HepG2 (cell line): Measurements from ENCODE around the gene ZNF341. TPM values are rescaled to one million over a fixed set of nuclear protein-coding genes. Genes with fewer than 3 reads are reported as not detected.

ENCODE experiments used
- ATAC-seq: fragments of 200-7000 bp; cut with Tn5 transposase; 3 replicates; pipeline ENCODE4 v1.9.1; 2020; ENCODE audit warnings: mild to moderate bottlenecking, moderate library complexity
- BruUV-seq: library from RNA; stranded (reverse); fragments of 400-500 nt; replicated peaks from 2 replicates; lab custom pipeline; 2021; lab: Mats Ljungman, UMichigan
- CTCF ChIA-PET: fragments of 300-600 bp; formaldehyde crosslinking; extraction: SDS; loops from one replicate; lab custom pipeline; 2021; ENCODE audit warnings: low total read pairs, inconsistent platforms, low intra/inter-chr PET ratio; lab: Yijun Ruan, JAX
- POLR2A ChIA-PET: fragments of 350-600 bp; sonication (Branson Sonifier 250); formaldehyde crosslinking; loops from one replicate; lab custom pipeline; 2020; ENCODE audit warnings: antibody characterized with exemption, inconsistent platforms; lab: Yijun Ruan, JAX
- DNase-seq: peaks from one replicate; pipeline ENCODE4 v3.0.0-alpha.2; 2015; ENCODE audit warnings: low spot score
- FAIRE-seq: peaks from 3 replicates; lab custom pipeline; 2011; peaks lifted over from hg19 to GRCh38; lab: Jason Lieb, UNC
- H2AFZ ChIP-seq: one replicate; pipeline ENCODE4 v1.6.1; 2011; ENCODE audit warnings: low read length, inconsistent platforms
- H3K27ac ChIP-seq: fragments of 300-600 bp; 3 replicates; pipeline ENCODE4 v1.8.0; 2011; ENCODE audit warnings: mixed run types, mild to moderate bottlenecking, mixed read lengths, low read length, inconsistent platforms; ENCODE audit not compliant: insufficient read depth; ENCODE audit errors: extremely low read length
- H3K27me3 ChIP-seq, 2 experiments: fragments of 200-600 bp in 1 of 2; 2 replicates in 1 of 2; 3 replicates in 1 of 2; pipeline versions ENCODE4 v1.6.0 to v1.8.0; 2011; ENCODE audit warnings: low read length in 2 of 2, mild to moderate bottlenecking in 2 of 2, moderate library complexity in 2 of 2, inconsistent platforms in 1 of 2; ENCODE audit not compliant: insufficient read depth in 2 of 2, control insufficient read depth in 1 of 2
- H3K36me3 ChIP-seq, 2 experiments: fragments of 200-600 bp in 1 of 2; replicated peaks in 1 of 2; 2 replicates in 1 of 2; 3 replicates in 1 of 2; pipeline versions ENCODE4 v1.5.1 to v1.8.0; 2011; ENCODE audit warnings: low read length in 2 of 2, inconsistent platforms in 1 of 2; ENCODE audit not compliant: insufficient read depth in 2 of 2, control insufficient read depth in 1 of 2
- H3K4me1 ChIP-seq: 2 replicates; pipeline ENCODE4 v1.5.1; 2012; ENCODE audit warnings: low read length, inconsistent platforms; ENCODE audit not compliant: insufficient read depth
- H3K4me2 ChIP-seq: 2 replicates; pipeline ENCODE4 v1.6.0; 2011; ENCODE audit warnings: low read depth, low read length, inconsistent platforms
- H3K4me3 ChIP-seq, 3 experiments: fragments of 200-600 bp in 1 of 3; sonication (generic), shearing (Covaris generic) in 1 of 3; replicated peaks in 1 of 3; 2 replicates each; pipeline ENCODE4 v1.5.1; 2011 to 2016; ENCODE audit warnings: low read length in 3 of 3, inconsistent platforms in 2 of 3, low read depth in 2 of 3, mild to moderate bottlenecking in 2 of 3, control low read depth in 1 of 3, mixed read lengths in 1 of 3; ENCODE audit not compliant: insufficient read depth in 1 of 3
- H3K79me2 ChIP-seq: one replicate; pipeline ENCODE4 v1.6.1; 2011; ENCODE audit warnings: low read length, inconsistent platforms; ENCODE audit not compliant: insufficient read depth
- H3K9ac ChIP-seq: 2 replicates; pipeline ENCODE4 v1.6.0; 2011; ENCODE audit warnings: mild to moderate bottlenecking, low read depth, low read length, inconsistent platforms; ENCODE audit not compliant: insufficient read depth
- H3K9me3 ChIP-seq: 2 replicates; pipeline ENCODE4 v1.5.1; 2012; ENCODE audit warnings: mild to moderate bottlenecking, low read length
- H4K20me1 ChIP-seq: 2 replicates; pipeline ENCODE4 v1.6.0; 2011; ENCODE audit warnings: inconsistent platforms, mild to moderate bottlenecking, low read length, moderate library complexity; ENCODE audit not compliant: insufficient read depth
- FOXC1 ChIP-seq: sonication (generic); formaldehyde crosslinking; IDR thresholded peaks from 2 replicates; pipeline ENCODE4 v1.8.0; 2022; ENCODE audit warnings: mild to moderate bottlenecking, missing genetic modification reagents, borderline replicate concordance
- GABPB1 ChIP-seq: IDR thresholded peaks from 2 replicates; pipeline ENCODE4 v1.6.1; 2016; ENCODE audit warnings: mild to moderate bottlenecking, missing genetic modification reagents, moderate library complexity, missing compliant biosample characterization
- HNRNPLL ChIP-seq: fragments of 200-400 bp; formaldehyde crosslinking; IDR thresholded peaks from 2 replicates; pipeline ENCODE4 v1.6.1; 2017; ENCODE audit warnings: mild to moderate bottlenecking, low read depth, low read length; ENCODE audit not compliant: poor library complexity, severe bottlenecking
- LCORL ChIP-seq, 2 experiments: fragments of 450-650 bp in 1 of 2; sonication (generic) in 1 of 2; formaldehyde crosslinking in 1 of 2; IDR thresholded peaks; 2 replicates each; pipeline versions ENCODE4 v1.5.0 to v1.6.1; 2017 to 2020; ENCODE audit warnings: antibody characterized with exemption in 1 of 2, missing genetic modification reagents in 1 of 2
- MEIS1 ChIP-seq: sonication (generic); formaldehyde crosslinking; IDR thresholded peaks from 2 replicates; pipeline ENCODE4 v1.9.0; 2021; ENCODE audit warnings: mild to moderate bottlenecking, missing genetic modification reagents, moderate library complexity, borderline replicate concordance
- RAD21 ChIP-seq: fragments of 450-650 bp; formaldehyde crosslinking; IDR thresholded peaks from 2 replicates; pipeline ENCODE4 v1.5.0; 2020; ENCODE audit warnings: mild to moderate bottlenecking
- ZNF136 ChIP-seq: sonication (generic); formaldehyde crosslinking; IDR thresholded peaks from 2 replicates; pipeline ENCODE4 v1.8.1; 2022; ENCODE audit warnings: low read depth, mild to moderate bottlenecking, moderate library complexity, missing genetic modification reagents
- ZNF180 ChIP-seq: sonication (generic); formaldehyde crosslinking; IDR thresholded peaks from 2 replicates; pipeline ENCODE4 v1.4.0; 2020; ENCODE audit warnings: low read depth, missing genetic modification reagents, borderline replicate concordance
- ZNF543 ChIP-seq: sonication (generic); formaldehyde crosslinking; IDR thresholded peaks from 2 replicates; pipeline ENCODE4 v1.4.0; 2020; ENCODE audit warnings: mild to moderate bottlenecking, missing genetic modification reagents
- ZNF619 ChIP-seq: sonication (generic); formaldehyde crosslinking; IDR thresholded peaks from 2 replicates; pipeline ENCODE4 v1.4.0; 2020; ENCODE audit warnings: mild to moderate bottlenecking, missing genetic modification reagents
- WGBS: methylation state at CpG from one replicate; pipeline ENCODE4 v1.1.6; 2017; ENCODE audit warnings: low lambda C conversion rate; 5-methylcytosine and 5-hydroxymethylcytosine counted together
- in situ Hi-C: cut with HindIII; loops from 2 replicates; pipeline ENCODE4 v1.10.0; 2017; ENCODE audit warnings: low pct_unique_long_range_greater_than_20kb; ENCODE audit not compliant: extremely low pct_ligation_motif_present
- intact Hi-C: fragments of 100-400 bp; cut with micrococcal nuclease; formaldehyde crosslinking; loops from one replicate; pipeline ENCODE4 v1.10.0; 2022; ENCODE audit not compliant: unreplicated experiment
- polyA plus RNA-seq, 8 experiments: library from polyadenylated mRNA; depleted of rRNA in 3 of 8; stranded (reverse) in 7 of 8; unstranded in 1 of 8; fragments of >200 nt; fragmentation: Illumina TruSeq in 4 of 8; extraction: Trizol in 4 of 8; gene quantifications; 2 replicates each; pipeline versions ENCODE4 v1.2.1 to v1.2.3, GENCODE V29; 2011 to 2016; ENCODE audit warnings: low read depth in 4 of 8, missing spikeins in 1 of 8, mixed read lengths in 1 of 8; ENCODE audit not compliant: insufficient read depth in 1 of 8
- total RNA-seq, 5 experiments: library from RNA; depleted of rRNA; stranded (reverse); fragments of >200 nt; fragmentation: Illumina TruSeq; extraction: Trizol; gene quantifications; 2 replicates each; pipeline ENCODE4 v1.2.3, GENCODE V29; 2016; ENCODE audit warnings: low read depth in 1 of 5
- TF ChIP-seq, protein P1 (sequence below): sonication (generic); formaldehyde crosslinking; IDR thresholded peaks from 2 replicates; pipeline ENCODE4; 2020; ENCODE audit warnings: missing genetic modification reagents, mild to moderate bottlenecking, borderline replicate concordance
- TF ChIP-seq, protein P2 (sequence below): sonication (generic); formaldehyde crosslinking; IDR thresholded peaks from 2 replicates; pipeline ENCODE4 v1.5.1; 2020; ENCODE audit warnings: mild to moderate bottlenecking, missing genetic modification reagents, moderate library complexity
- TF ChIP-seq, protein P3 (sequence below): sonication (generic); formaldehyde crosslinking; IDR thresholded peaks from 2 replicates; pipeline ENCODE4 v1.9.0; 2021; ENCODE audit warnings: missing genetic modification reagents, mild to moderate bottlenecking, borderline replicate concordance
- TF ChIP-seq, protein P4 (sequence below): IDR thresholded peaks from 2 replicates; pipeline ENCODE4 v1.6.1; 2016

Gene ZNF341
- total and polyA plus RNA-seq, 2 of the 13 experiments (the other 11 are each of a cell fraction or from before 2014, with no cell fraction given), result 1.1 to 2.2 TPM

DNA sequence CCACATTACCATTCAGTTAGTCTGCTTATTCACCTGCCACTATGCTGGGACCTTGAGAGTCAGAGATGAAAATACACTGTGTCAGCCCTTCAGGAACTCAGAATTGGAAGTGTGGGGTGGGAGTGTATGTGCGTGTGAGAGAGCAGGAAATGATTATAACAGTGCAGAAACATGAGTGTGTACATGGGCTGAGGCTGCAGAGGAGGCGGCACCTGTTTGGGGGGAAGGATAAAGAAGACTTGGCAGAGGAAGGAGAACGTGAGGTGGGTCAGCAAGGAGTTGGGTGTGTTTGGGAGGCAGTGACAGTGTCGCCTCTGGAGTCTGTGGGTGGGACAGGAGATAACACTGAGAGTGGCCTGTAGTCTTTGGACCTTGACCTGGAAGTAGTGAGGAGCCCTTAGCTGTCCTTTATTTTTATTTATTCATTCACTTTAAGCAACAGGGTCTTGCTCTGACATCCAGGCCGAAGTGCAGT lies 82.5 kb downstream of the ZNF341 start:
- Histone ChIP-seq H4K20me1 (peaks cover 23% of the 10 kb centered on the region), H2AFZ (no peak overlapping the region), H3K4me2 (peak overlapping the region; percentile 54), H3K27me3 (no peaks in the 10 kb centered on the region; a peak in 1 of 5 replicates), H3K9me3 (no peaks in the 10 kb centered on the region), H3K79me2 (peaks cover 75% of the 10 kb centered on the region), H3K36me3 (peaks cover 9 to 21% of the 10 kb centered on the region in 2 experiments; a peak in 3 of 5 replicates), H3K27ac (peak overlapping the region; percentile 33), H3K4me3 (peak overlapping the region in 1 of 3 experiments; percentile 35; a peak in 2 of 6 replicates), H3K4me1 (peaks cover 47% of the 10 kb centered on the region), H3K9ac (peak overlapping the region; percentile 8)
- CTCF ChIA-PET, result no interaction called here
- POLR2A ChIA-PET, result interaction anchor here (0.6 to 6.6 kb wide), 7 partner anchors 11 to 179 kb away, joined by 3 to 140 read pairs (median 6); partner anchors contain the start of genes RALY and ZNF341
- intact Hi-C loops, result loop anchor here (5.0 kb wide), 3 partner anchors 48 to 298 kb away; partner anchors contain the start of genes E2F1 and EIF2S2
- in situ Hi-C loops, result no loop called here
- ATAC-seq (no peak), DNase-seq (no peak), FAIRE-seq (no peak)
- 31% methylated on average over 5 of the region's 5 CpGs for WGBS
- no TSS peak for BruUV-seq
- peak; percentile 33; the same call in 1 of the 2 replicates for TF ChIP-seq ZNF543 (CRISPR knock-in tag)
- peak; percentile 49; the same call in 1 of the 2 replicates for TF ChIP-seq ZNF619 (CRISPR knock-in tag)
- no peak for TF ChIP-seq HNRNPLL
- TF ChIP-seq, protein P1, sequence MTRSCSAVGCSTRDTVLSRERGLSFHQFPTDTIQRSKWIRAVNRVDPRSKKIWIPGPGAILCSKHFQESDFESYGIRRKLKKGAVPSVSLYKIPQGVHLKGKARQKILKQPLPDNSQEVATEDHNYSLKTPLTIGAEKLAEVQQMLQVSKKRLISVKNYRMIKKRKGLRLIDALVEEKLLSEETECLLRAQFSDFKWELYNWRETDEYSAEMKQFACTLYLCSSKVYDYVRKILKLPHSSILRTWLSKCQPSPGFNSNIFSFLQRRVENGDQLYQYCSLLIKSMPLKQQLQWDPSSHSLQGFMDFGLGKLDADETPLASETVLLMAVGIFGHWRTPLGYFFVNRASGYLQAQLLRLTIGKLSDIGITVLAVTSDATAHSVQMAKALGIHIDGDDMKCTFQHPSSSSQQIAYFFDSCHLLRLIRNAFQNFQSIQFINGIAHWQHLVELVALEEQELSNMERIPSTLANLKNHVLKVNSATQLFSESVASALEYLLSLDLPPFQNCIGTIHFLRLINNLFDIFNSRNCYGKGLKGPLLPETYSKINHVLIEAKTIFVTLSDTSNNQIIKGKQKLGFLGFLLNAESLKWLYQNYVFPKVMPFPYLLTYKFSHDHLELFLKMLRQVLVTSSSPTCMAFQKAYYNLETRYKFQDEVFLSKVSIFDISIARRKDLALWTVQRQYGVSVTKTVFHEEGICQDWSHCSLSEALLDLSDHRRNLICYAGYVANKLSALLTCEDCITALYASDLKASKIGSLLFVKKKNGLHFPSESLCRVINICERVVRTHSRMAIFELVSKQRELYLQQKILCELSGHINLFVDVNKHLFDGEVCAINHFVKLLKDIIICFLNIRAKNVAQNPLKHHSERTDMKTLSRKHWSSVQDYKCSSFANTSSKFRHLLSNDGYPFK, result no peak
- TF ChIP-seq LCORL (IDR thresholded peaks at IDR 0.05), result no peak
- TF ChIP-seq LCORL (CRISPR knock-in tag; IDR thresholded peaks at IDR 0.05), result peak; percentile 68; the same call in 1 of the 2 replicates
- TF ChIP-seq, protein P2, sequence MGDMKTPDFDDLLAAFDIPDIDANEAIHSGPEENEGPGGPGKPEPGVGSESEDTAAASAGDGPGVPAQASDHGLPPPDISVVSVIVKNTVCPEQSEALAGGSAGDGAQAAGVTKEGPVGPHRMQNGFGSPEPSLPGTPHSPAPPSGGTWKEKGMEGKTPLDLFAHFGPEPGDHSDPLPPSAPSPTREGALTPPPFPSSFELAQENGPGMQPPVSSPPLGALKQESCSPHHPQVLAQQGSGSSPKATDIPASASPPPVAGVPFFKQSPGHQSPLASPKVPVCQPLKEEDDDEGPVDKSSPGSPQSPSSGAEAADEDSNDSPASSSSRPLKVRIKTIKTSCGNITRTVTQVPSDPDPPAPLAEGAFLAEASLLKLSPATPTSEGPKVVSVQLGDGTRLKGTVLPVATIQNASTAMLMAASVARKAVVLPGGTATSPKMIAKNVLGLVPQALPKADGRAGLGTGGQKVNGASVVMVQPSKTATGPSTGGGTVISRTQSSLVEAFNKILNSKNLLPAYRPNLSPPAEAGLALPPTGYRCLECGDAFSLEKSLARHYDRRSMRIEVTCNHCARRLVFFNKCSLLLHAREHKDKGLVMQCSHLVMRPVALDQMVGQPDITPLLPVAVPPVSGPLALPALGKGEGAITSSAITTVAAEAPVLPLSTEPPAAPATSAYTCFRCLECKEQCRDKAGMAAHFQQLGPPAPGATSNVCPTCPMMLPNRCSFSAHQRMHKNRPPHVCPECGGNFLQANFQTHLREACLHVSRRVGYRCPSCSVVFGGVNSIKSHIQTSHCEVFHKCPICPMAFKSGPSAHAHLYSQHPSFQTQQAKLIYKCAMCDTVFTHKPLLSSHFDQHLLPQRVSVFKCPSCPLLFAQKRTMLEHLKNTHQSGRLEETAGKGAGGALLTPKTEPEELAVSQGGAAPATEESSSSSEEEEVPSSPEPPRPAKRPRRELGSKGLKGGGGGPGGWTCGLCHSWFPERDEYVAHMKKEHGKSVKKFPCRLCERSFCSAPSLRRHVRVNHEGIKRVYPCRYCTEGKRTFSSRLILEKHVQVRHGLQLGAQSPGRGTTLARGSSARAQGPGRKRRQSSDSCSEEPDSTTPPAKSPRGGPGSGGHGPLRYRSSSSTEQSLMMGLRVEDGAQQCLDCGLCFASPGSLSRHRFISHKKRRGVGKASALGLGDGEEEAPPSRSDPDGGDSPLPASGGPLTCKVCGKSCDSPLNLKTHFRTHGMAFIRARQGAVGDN, result 0 out of 2 replicates have a peak, but pooled peaks have one; percentile 13
- peak; percentile 40; the same call in 1 of the 2 replicates for TF ChIP-seq GABPB1
- TF ChIP-seq, protein P3, sequence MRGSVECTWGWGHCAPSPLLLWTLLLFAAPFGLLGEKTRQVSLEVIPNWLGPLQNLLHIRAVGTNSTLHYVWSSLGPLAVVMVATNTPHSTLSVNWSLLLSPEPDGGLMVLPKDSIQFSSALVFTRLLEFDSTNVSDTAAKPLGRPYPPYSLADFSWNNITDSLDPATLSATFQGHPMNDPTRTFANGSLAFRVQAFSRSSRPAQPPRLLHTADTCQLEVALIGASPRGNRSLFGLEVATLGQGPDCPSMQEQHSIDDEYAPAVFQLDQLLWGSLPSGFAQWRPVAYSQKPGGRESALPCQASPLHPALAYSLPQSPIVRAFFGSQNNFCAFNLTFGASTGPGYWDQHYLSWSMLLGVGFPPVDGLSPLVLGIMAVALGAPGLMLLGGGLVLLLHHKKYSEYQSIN (CRISPR knock-in tag), result no peak
- 0 out of 2 replicates have a peak, but pooled peaks have one; percentile 47 for TF ChIP-seq ZNF136
- TF ChIP-seq, protein P4, sequence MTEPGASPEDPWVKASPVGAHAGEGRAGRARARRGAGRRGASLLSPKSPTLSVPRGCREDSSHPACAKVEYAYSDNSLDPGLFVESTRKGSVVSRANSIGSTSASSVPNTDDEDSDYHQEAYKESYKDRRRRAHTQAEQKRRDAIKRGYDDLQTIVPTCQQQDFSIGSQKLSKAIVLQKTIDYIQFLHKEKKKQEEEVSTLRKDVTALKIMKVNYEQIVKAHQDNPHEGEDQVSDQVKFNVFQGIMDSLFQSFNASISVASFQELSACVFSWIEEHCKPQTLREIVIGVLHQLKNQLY (CRISPR knock-in tag), result no peak
- peak; percentile 47 for TF ChIP-seq FOXC1 (CRISPR knock-in tag)
- no peak for TF ChIP-seq ZNF180 (CRISPR knock-in tag)
- no peak; the same call in 1 of the 2 replicates for TF ChIP-seq RAD21 (CRISPR knock-in tag)
- TF ChIP-seq MEIS1, result 0 out of 2 replicates have a peak, but pooled peaks have one; percentile 16
